ENCODE measurements around the gene PITRM1. TPM values are rescaled to one million over a fixed set of nuclear protein-coding genes. Genes with fewer than 3 reads are reported as not detected.

The PITRM1 gene
- total RNA-seq, 2 donors from 2014 or later: 45.3 to 50.2 TPM

DNA sequence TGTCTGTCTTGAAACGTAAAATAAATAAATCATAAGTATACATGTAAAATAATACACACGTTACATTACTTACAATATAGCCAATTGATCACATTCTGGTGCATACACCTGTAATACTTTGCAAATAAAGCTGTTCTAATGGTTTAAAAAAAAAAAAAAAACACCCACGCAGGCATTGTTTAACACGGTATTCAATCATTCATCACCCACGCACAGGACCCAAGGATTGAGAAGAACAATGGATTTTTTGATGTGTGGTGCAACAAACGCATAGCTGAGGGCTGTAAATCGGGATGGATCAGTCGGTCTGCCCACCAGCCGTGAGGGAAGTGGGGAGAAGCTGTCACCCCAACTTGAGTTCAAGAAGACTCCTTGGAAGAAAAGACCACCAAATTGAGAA is 8.7 kb downstream of the PITRM1 start:
- Histone ChIP-seq H3K9ac (ENCODE audit: extremely low read depth, low read length, poor library complexity, severe bottlenecking) (no peak overlapping the region), H3K36me3 (ENCODE audit: control insufficient read depth, insufficient read depth, low read length) (peaks cover 80% of the 10 kb centered on the region), H3K4me3 (ENCODE audit: low read length) (no peak overlapping the region), H3K27ac (ENCODE audit: low read depth, low read length) (no peak overlapping the region), H3K4me1 (ENCODE audit: control insufficient read depth, insufficient read depth, low read length) (no peaks in the 10 kb centered on the region), H3K27me3 (ENCODE audit: control insufficient read depth, insufficient read depth, low read length, poor library complexity, severe bottlenecking) (no peaks in the 10 kb centered on the region), H3K9me3 (ENCODE audit: control insufficient read depth, low read length) (no peaks in the 10 kb centered on the region)
- H3K9me3 Mint-ChIP-seq: no peaks in the 10 kb centered on the region
- H3K36me3 Mint-ChIP-seq (ENCODE audit: low read depth): peaks cover 78% of the 10 kb centered on the region
- TF ChIP-seq, protein P1, sequence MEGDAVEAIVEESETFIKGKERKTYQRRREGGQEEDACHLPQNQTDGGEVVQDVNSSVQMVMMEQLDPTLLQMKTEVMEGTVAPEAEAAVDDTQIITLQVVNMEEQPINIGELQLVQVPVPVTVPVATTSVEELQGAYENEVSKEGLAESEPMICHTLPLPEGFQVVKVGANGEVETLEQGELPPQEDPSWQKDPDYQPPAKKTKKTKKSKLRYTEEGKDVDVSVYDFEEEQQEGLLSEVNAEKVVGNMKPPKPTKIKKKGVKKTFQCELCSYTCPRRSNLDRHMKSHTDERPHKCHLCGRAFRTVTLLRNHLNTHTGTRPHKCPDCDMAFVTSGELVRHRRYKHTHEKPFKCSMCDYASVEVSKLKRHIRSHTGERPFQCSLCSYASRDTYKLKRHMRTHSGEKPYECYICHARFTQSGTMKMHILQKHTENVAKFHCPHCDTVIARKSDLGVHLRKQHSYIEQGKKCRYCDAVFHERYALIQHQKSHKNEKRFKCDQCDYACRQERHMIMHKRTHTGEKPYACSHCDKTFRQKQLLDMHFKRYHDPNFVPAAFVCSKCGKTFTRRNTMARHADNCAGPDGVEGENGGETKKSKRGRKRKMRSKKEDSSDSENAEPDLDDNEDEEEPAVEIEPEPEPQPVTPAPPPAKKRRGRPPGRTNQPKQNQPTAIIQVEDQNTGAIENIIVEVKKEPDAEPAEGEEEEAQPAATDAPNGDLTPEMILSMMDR (conservative IDR thresholded peaks at IDR 0.05): no peak
- no peak for DNase-seq
- WGBS, 2 experiments (ENCODE audit: insufficient coverage in 1 of 2, insufficient read length in 1 of 2): 84 to 97% methylated on average over 4 to 8 of the region's 9 CpGs
- no peaks in the 10 kb centered on the region for H3K4me1 Mint-ChIP-seq
- no peaks in the 10 kb centered on the region for H3K27me3 Mint-ChIP-seq (ENCODE audit: insufficient read depth)
- no peak overlapping the region for H3K4me3 Mint-ChIP-seq
- H3K27ac Mint-ChIP-seq: no peak overlapping the region

DNA sequence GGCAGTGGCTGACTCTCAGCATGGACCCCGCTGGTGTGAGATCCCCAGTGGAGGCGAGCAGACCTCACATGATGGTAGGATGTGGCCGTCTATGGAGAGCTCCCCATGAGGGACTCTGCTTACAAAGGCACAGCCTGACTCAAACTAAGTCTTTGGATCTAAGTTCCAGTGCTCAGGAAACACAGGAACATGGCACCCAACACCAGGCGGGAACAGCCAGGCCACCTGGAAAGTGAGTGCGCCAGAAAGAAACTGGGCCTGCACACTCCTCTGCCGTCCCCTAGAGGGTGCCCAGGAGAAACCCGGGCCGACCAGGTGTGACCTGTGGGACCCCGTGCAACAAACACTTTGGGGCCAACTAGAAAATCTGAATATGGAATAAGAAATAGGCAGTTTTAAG is 10.0 kb downstream of the PITRM1 start:
- Mint-ChIP-seq H3K4me1 (no peaks in the 10 kb centered on the region), H3K36me3 (ENCODE audit: low read depth) (peaks cover 80% of the 10 kb centered on the region), H3K27ac (no peak overlapping the region), H3K27me3 (ENCODE audit: insufficient read depth) (no peaks in the 10 kb centered on the region), H3K4me3 (no peak overlapping the region), H3K9me3 (no peaks in the 10 kb centered on the region)
- Histone ChIP-seq H3K9me3 (ENCODE audit: control insufficient read depth, low read length) (no peaks in the 10 kb centered on the region), H3K27me3 (ENCODE audit: control insufficient read depth, insufficient read depth, low read length, poor library complexity, severe bottlenecking) (no peaks in the 10 kb centered on the region), H3K4me3 (ENCODE audit: low read length) (no peak overlapping the region), H3K4me1 (ENCODE audit: control insufficient read depth, insufficient read depth, low read length) (no peaks in the 10 kb centered on the region), H3K9ac (ENCODE audit: extremely low read depth, low read length, poor library complexity, severe bottlenecking) (no peak overlapping the region), H3K36me3 (ENCODE audit: control insufficient read depth, insufficient read depth, low read length) (peaks cover 80% of the 10 kb centered on the region), H3K27ac (ENCODE audit: low read depth, low read length) (no peak overlapping the region)
- TF ChIP-seq, protein P1 (conservative IDR thresholded peaks at IDR 0.05): peak; percentile 65
- WGBS, 2 experiments (ENCODE audit: insufficient coverage in 1 of 2, insufficient read length in 1 of 2): 91 to 95% methylated on average over 3 to 9 of the region's 9 CpGs
- DNase-seq: peak; percentile 75

DNA sequence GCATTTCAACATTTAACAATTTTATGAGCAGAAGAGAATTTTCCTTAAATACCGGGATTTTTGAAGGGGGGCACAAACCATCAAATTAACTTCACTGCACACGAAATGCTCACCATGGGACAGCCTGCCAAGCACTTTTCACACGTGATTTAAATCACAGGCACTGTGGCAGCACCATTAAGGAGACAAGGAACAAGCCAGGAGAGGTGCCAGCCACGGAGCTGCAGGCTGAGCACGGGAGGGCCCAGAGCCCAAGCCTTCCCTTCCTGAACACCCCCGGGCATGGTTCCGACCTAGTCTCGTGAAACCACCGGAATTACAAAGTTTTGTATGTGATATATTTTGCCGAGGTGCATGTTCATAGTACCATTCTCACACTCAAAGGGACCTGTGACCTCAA is 13.4 kb downstream of the PITRM1 start:
- peaks cover 72% of the 10 kb centered on the region for H3K36me3 Mint-ChIP-seq (ENCODE audit: low read depth)
- Histone ChIP-seq H3K9ac (ENCODE audit: extremely low read depth, low read length, poor library complexity, severe bottlenecking) (no peak overlapping the region), H3K27me3 (ENCODE audit: control insufficient read depth, insufficient read depth, low read length, poor library complexity, severe bottlenecking) (no peaks in the 10 kb centered on the region), H3K36me3 (ENCODE audit: control insufficient read depth, insufficient read depth, low read length) (peaks cover 85% of the 10 kb centered on the region), H3K9me3 (ENCODE audit: control insufficient read depth, low read length) (no peaks in the 10 kb centered on the region), H3K4me3 (ENCODE audit: low read length) (no peak overlapping the region), H3K4me1 (ENCODE audit: control insufficient read depth, insufficient read depth, low read length) (no peaks in the 10 kb centered on the region), H3K27ac (ENCODE audit: low read depth, low read length) (no peak overlapping the region)
- no peak overlapping the region for H3K4me3 Mint-ChIP-seq
- no peak overlapping the region for H3K27ac Mint-ChIP-seq
- 89 to 94% methylated on average over 8 to 10 of the region's 10 CpGs for whole genome bisulfite sequencing, 2 experiments (ENCODE audit: insufficient coverage in 1 of 2, insufficient read length in 1 of 2)
- no peaks in the 10 kb centered on the region for H3K9me3 Mint-ChIP-seq
- no peaks in the 10 kb centered on the region for H3K27me3 Mint-ChIP-seq (ENCODE audit: insufficient read depth)
- H3K4me1 Mint-ChIP-seq: no peaks in the 10 kb centered on the region
- TF ChIP-seq, protein P1 (conservative IDR thresholded peaks at IDR 0.05): no peak
- DNase-seq: peak; percentile 19
